NCI-H82 (cell line): ENCODE results near the gene SPINT2.
"Not testable (repeated sequence)": the region's sequence is repeated elsewhere in the genome, so short reads cannot be mapped to it uniquely, and the experiment has no call there.

ENCODE experiments used
- DNase-seq: peaks from one replicate; lab custom pipeline; 2025; lab: John Stamatoyannopoulos, UW

SPINT2 gene, protein sequence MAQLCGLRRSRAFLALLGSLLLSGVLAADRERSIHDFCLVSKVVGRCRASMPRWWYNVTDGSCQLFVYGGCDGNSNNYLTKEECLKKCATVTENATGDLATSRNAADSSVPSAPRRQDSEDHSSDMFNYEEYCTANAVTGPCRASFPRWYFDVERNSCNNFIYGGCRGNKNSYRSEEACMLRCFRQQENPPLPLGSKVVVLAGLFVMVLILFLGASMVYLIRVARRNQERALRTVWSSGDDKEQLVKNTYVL

DNA sequence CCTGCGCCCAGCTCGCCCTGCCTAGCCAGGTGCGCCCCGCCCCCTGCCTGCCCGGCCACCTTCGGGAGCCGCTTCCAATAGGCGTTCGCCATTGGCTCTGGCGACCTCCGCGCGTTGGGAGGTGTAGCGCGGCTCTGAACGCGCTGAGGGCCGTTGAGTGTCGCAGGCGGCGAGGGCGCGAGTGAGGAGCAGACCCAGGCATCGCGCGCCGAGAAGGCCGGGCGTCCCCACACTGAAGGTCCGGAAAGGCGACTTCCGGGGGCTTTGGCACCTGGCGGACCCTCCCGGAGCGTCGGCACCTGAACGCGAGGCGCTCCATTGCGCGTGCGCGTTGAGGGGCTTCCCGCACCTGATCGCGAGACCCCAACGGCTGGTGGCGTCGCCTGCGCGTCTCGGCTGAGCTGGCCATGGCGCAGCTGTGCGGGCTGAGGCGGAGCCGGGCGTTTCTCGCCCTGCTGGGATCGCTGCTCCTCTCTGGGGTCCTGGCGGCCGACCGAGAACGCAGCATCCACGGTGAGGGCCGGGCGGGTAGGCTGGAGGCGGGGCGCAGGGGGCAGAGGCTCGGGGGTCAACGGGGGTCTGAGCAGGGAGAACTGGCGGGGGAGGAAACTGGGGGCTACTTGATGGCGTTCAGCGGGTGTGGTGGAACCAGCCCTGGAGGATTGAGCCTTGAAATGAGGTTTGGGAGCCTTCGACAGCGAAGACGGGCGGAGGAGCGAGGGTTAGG lies at the start of gene SPINT2:
TSS of gene SPINT2 (plus strand) at position 88 of the 727 bp plus-strand sequence. CDS start at position 408, 320 bp downstream.
- peak; percentile 77 for DNase-seq

DNA sequence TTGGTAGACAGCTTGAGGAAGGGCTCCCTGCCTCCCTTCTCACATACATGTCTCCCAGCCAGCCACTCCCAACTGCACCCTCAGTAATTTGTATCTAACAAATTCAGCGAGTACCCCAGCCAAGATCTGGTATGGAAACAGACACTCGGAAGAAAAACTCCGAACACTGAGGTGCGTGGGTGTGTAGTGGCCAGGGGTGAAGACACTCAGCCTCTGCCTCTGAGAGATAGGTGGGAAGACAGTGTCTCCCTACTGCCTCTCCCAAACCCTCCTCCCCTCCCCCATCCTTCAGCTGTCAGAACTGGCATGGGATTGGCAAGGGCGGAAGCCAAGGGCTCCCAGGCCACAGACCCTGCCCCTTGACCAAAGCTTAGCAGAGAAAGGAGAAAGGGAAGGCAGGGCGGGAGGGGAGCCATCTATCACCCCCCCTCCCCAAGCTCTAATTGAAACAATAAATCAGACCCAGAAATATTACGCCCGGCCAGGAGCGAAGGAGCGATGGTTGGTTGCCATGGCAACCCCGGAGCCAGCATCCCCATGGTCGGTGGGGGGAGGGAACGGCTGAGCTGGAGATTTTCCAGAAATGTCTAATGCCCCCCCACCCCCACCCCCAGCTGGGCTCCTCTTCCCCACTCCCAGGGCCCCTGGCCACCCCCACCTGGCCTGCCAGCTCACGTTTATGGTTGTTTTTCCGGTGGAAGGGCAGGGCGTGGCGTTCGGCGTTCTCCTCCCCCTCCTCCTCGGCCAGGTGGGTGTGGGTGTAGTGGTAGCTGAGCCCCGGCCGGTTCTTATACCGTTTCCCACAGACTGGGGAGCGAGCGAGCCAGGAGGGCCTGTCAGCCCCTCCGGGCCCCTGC lies 47.4 kb upstream of the SPINT2 start:
- no peak for DNase-seq

DNA sequence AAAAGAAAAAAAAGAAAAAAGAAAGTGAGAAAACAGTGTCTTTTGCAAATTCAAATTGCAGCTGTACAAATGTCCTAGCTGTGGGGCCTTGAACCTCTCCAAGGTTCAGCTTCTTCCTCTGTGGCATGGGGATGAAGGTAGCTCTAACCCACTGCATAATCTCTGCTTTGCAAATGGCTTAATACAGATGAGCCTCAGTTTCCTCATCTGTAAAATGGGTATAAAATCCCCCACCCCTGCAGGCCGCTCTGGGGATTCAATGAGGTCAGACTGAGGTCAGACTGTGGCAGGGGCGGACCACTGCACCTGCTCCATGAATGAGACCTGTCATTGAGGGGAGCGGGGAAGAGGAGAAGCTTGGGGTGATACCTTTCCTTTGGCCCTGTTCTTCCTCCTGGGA lies 46.2 kb upstream of the SPINT2 start:
- no peak for DNase-seq

DNA sequence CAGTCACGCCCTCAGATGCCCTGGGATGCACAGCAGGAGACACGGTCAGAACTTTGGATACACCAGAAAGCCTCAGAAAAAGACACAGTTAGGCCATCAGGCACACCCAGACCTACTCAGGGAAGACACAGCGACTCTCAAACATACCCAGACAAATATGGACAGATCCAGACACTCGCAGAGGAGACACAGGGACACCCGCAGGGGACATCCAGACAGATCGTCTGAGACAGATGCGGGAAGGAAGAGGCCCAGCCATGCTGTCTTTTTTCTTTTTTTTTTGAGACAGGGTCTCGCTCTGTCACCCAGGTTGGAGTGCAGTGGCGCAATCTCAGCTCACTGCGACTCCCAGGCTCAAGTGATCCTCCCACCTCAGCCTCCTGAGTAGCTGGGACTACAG lies 45.2 kb upstream of the SPINT2 start:
- no peak for DNase-seq

DNA sequence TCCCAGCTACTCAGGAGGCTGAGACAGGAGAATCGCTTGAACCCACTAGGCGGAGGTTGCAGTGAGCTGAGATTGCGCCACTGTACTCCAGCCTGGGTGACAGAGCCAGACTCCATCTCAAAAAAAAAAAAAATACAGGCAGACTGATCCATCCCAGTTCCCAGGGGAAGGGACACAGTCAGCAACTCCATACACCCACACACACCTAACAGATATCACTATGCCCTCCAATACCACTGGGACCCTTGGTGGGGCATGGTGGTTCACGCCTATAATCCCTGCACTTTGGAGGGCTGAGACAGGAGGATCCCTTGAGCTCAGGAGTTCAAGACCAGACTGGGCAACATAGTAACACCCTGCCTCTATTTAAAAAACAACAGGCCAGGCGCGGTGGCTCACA lies 43.0 kb upstream of the SPINT2 start:
- DNase-seq = no peak

DNA sequence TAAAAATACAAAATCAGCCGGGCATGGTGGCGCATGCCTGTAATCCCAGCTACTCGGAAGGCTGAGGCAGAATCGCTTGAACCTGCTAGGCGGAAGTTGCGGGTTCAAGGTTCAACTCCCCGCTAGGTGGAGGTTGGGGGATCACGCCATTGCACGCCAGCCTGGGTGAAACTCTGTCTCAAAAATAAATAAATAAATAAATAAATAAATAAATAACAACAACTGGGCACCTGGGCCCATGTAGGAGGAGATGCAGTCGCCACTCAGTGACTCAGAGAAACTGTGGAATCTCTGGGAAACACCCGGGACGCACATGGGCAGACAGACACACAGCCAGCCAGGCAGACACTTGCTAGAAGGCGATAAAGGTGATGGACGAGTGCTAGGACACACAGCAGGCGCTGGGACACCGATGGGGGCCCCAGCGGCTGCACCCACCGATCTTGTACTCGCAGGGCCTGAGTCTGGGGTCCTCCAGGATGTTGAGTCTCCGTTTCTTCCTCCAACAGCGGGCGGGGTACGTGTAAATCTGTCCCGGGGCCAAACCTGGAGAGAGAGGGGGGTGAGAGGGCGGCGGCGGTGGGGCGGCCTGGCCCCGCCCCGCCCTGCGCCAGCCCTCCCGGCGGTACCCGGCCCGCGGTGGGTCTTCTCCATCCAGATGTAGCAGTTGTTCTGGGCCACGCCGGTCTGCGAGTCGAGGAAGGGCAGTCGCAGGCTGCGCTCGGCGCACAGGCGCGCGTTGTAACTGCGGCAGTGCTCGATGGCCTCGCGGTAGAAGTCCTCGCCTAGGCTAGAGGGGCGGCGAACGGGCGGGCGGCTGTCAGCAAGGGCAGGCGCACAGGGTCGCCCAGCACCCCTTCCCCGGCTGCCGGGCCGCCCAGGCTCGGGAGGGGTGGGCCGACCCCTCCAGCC lies 42.2 kb upstream of the SPINT2 start:
- no peak for DNase-seq

DNA sequence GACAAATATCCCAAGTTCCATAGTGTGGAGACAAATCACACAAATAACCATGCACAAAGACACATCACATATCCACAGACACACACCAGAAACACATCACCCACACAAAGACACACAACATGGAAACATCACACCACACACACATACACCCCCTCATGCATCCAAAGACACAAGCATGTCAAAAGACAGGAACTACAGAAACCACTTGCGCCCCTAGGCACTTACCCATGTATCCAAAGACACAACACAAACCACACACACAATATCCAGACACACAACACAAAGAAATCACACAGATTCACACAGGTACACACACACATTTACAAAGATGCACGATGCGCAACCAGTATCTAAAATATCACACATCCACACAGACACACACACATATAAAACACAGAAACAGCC lies 41.3 kb upstream of the SPINT2 start:
- DNase-seq = no peak

DNA sequence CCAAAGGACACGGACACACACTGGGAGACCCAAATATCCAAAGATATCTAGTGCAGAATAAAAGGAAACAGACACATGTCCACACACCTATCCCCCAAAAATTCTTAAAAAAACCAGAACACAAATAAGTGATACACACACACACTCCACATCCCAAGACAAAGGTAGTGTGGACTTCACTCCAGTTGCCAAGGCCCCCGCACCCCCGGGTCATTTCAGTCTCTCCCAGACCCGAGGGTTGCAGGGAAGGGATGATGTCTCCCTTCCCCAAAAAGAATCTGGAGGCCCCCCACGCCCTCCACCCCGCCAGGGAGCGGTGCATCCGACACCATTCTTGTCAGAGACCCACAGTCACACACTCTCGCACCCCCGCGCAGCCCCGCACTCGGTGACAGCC lies 40.8 kb upstream of the SPINT2 start:
- DNase-seq = no peak

DNA sequence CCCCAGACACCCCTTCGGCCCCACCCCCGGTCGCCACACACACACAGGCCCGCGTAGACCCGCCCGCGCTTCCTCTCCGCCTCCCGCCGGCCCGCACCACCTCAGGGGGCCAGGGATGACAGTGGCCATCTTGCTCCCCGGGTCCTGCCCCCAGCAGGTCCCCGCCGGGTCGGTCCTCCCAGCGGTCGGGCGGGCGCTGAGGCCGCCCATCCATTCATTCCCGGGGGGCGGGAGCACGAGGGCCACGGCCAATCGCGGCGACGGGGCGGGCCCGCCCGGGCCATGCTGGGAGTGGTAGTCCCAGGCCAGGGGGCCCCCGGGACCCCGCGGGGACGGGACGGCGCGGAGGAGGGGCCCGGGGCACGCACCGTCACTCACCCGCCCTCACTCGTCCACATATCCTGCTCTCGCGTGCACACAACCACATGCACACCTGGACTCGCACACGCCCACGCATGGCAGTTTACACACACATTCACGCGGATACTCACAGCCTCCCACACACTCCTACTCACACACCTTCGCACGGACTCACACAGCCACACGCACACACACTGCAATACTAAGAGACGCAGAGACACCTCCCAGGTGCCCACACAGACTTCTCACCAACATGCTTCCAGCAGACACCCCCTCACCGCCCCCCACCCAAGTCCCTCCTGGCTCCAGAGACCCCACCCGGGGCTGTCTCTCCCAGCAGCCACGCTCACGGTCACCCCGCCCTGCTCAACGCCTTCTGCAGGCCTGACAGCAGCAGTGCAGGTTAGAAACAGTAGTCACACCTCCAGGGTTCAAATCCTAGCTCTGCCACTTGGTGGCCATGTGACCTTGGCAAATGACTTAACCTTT lies 40.1 kb upstream of the SPINT2 start, which contains the start of gene DPF1:
TSS of gene DPF1 (minus strand) at position 209 of the 849 bp plus-strand sequence. CDS start at position 129, 80 bp downstream.
- DNase-seq = peak; percentile 90

DNA sequence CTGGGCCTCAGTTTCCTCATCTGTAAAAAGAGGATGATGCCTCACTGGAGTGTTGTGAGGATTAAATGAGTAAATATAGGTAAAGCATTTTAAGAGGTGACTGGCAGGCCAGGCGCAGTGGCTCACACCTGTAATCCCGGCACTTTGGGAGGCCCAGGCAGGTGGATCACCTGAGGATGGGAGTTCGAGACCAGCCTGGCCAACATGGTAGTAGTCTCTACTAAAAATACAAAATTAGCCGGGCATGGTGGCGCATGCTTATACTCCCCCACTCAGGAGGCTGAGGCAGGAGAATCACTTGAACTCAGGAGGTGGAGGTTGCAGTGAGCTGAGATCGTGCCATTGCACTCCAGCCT lies 39.5 kb upstream of the SPINT2 start:
- not testable (repeated sequence) for DNase-seq

DNA sequence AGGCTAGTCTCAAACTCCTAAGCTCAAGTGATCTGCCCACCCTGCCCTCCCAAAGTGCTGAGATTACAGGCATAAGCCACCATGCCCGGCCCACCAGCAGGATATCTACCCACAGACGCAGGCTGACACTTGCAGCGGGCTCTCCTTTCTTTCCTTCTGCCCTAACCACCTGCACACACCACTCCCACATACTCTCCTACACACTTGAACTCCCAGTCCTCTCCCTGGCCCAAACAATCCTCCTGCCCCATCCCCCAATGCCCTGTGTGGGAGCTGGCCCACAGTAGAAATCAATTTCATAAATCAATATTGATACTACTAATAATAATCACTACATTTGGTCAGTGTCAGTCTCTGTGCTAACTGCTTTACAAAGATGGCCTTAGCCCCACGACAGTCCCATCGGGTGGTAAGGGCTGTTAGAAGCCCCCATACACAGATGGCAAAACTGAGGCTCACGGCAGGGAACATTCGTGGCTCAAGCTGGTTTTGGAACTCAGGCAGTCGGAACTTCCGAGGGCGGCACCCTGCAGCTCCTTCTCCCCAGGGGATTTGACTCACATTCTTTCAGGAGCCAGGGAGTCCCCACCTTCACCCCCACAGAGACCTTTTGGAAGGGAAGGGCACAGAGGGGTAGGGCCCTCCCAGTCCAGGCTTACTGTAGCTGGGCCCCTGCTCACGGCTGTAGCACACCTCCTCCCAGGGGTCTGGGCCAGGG lies 36.9 kb upstream of the SPINT2 start:
- DNase-seq = no peak

DNA sequence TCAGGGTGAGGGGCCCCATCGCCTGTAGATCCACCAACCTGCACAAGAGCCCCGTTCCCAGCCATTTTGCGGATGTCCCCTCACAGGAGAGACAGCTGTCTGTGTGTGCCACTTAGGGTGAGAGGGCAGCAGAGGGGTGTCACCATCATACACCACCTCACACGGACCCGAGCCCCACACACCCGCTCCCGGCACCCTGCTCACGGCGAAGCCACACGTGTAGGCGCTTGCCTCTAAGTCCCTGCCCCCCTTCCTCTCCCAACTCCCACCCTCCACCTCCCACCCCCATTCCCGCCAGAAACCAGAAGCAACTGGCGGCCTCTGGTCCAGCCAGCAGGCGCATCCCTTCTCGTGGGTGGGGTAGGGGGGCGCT lies 36.4 kb upstream of the SPINT2 start:
- DNase-seq = peak; percentile 77

DNA sequence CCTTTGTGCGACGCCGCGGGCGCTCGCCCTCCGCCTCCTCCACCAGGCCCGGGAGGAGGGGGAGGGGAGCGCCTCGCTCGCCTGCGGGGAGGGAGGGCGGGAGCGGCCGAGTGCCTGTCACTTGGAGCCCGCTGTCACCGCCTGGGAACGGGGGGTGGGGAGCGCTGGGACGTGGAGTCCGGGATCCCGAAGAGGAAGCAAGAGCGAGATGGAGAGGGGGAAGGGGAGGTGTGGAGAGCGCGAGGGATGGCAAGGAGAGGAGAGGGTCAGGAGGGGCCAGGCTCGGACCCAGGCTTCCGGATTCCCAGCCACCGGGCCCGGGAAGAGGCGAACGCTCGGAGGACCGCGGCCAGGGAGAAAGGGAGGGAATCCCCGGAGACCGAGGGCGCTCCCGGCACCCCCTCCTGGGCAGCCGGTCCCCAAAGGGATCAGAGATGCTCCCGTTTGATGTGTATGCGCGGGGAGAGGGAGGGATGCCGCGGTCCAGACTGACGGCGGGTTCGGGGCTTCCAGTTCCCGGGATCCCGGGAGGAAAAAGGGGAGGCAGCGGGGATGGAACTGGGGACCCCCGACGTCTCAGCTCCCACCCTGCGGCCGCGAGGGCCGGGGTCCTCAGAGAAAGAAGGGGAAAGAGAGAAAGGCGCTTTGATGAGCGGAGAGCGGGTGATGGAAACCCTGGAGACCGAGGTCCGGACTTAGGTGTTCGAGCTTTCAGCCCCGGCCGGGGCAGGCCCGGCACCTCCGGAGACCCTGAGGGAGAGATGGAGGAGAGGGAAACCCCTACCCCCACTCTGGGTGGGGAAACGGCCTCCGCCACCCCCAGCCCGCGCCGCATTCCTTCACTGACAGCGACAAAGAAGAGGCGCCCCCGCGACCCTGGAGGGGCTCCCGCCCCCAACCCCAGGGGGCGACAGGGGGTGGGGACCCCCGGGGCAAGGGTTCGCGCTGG lies 35.6 kb upstream of the SPINT2 start:
- DNase-seq = peak; percentile 81

DNA sequence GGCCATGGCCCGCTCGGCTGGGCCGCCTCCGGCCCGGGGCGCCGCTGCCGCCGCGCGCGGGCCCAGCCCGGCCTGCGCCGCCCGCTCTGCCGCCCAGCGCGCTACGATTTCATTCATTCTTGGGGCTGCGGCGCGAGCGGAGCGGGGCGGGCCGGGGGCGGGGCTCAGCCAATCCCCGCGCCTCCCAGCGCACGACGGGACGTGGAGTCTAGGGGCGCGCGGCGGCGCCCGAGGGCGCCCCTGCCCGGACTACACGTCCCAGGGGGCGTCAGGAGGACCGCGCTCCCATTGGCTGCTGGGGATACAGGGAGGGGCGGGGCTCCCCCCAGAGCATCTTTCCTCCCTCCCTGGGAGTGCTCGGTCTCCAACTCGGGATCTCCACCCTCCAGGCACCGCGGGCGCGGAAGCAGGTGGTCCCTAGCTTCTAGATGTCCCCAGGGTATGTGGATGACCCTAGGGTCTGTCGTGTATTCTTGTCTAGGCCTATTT lies 34.7 kb upstream of the SPINT2 start:
- peak; percentile 98 for DNase-seq

DNA sequence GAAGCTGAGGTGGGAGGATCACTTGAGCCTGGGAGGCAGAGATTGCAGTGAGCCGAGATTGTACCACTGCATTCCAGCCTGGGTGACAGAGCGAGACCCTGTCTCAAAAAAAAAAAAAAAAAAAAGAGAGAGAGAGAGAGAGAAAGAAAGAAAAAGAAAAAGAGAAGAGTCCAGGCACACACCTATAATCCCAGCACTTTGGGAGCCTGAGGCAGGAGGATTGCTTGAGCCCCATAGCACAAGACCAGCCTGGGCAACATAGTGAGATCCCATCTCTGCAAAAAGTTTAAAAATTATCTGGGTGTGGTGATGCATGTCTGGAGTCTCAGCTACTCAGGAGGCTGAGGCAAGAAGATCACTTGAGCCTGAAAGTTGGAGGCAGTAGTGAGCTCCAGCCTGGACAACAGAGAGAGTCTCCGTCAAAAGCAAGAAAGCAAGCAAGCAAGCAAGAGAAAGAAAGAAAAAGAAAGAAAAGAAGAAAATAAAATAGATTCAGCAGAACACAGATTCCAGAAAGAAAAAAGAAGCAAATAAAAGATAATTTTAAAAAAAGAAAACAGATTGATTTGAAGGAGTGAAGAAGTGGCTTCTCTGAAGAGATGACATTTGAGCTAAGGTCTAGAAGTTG lies 33.8 kb upstream of the SPINT2 start:
- DNase-seq = not testable (repeated sequence)

DNA sequence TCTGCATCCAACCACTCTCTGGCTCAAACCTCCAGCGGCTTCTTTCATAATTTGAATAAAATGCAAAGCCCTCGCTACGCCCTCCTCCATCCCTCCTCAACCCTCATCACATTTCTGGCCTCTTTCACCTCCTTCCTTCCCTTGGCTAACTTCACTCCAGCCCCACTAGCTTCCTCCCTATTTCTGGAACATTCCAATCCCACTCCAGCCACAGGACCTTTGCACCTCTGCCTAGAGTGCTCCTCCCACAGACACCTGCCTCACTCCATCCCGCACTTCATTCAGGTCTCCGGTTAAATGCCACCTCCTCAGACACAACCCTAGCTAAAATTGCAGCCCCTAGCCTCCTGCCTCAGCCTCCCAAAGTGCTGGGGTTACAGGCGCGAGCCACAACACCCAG lies 32.5 kb upstream of the SPINT2 start:
- no peak for DNase-seq

DNA sequence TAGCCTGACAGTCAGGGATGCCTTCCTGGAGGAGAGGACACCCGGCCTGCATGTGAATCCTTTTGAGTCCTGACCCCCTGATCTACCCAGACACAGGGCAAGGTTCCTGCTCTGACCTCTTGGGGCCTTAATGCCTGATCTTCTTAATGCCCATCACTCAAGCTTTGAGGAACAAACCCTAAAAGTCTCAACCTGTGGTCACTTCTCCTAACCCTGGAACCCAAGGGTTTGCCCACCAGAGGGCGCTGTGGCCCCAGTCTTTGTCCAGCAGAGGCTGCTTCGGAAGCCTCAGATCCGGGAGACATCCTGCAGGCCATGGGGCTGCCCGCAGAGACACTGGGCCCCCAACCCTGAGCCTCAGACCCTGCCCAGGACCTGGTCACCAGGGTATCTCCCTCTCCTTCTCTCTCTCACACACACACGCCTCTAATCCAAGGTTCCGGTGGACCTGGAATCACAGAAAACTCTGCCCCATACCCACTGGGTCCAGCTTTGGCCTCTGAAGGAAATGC lies 30.6 kb upstream of the SPINT2 start:
- DNase-seq = peak; percentile 89

DNA sequence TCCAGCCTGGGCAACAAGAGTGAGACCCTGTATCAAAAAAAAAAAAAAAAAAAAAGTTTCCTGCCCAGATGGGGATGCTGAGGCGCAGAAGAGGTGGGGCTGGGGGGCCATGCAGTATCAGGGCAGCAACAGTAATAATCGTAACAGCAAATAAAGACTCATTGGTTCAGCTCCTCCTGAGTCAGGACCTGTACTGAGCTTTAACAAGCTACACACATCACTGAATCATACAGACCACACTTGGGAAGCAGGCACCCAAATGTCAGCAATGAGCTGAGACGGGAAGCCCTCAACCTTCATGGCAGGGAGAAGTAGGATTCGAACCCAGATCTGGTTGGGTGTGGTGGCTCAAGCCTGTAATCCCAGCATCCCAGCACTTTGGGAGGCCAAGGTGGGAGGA lies 29.8 kb upstream of the SPINT2 start:
- no peak for DNase-seq
